Brain microvascular endothelial cell (primary cell): Measurements from ENCODE around the gene RNF180.

ENCODE experiments used
- DNase-seq: peaks from one replicate; pipeline ENCODE4 v3.0.0-alpha.2; 2020
- H3K27ac ChIP-seq: fragments of 250-450 bp; sonication (Bioruptor Pico); 2 replicates; pipeline ENCODE4 v1.5.1; 2020; ENCODE audit warnings: mild to moderate bottlenecking, moderate library complexity
- H3K27me3 ChIP-seq: fragments of 250-450 bp; sonication (Bioruptor Pico); replicated peaks from 2 replicates; pipeline ENCODE4 v1.5.1; 2020; ENCODE audit warnings: mild to moderate bottlenecking
- H3K36me3 ChIP-seq: fragments of 250-450 bp; sonication (Bioruptor Pico); replicated peaks from 2 replicates; pipeline ENCODE4 v1.5.1; 2020; ENCODE audit warnings: mild to moderate bottlenecking
- H3K4me3 ChIP-seq: 2 replicates; pipeline ENCODE4 v1.5.1; 2011; ENCODE audit warnings: low read depth, mild to moderate bottlenecking, control low read depth, low read length, moderate library complexity
- CTCF ChIP-seq: IDR thresholded peaks from 2 replicates; pipeline ENCODE4 v1.5.1; 2011; ENCODE audit warnings: low read depth, mild to moderate bottlenecking, moderate library complexity, low read length, control low read depth, inconsistent platforms; ENCODE audit errors: missing control alignments
- in situ Hi-C: cut with HindIII; loops from 2 replicates; pipeline ENCODE4 v1.10.0; 2017; ENCODE audit warnings: low sequenced_read_pairs, low pct_ligation_motif_present

The RNF180 gene

GRCh38 chr5:64156261-64156660 lies 9.4 kb upstream of the RNF180 start:
- Histone ChIP-seq H3K36me3 (no peaks in the 10 kb centered on the region), H3K4me3 (no peak overlapping the region), H3K27me3 (no peaks in the 10 kb centered on the region), H3K27ac (no peak overlapping the region)
- no peak for TF ChIP-seq CTCF
- no peak for DNase-seq
- in situ Hi-C loops: no loop called here

- Histone ChIP-seq H3K4me3 (no peak overlapping the region), H3K27ac (no peak overlapping the region), H3K27me3 (no peaks in the 10 kb centered on the region), H3K36me3 (no peaks in the 10 kb centered on the region)
- no peak for DNase-seq
- in situ Hi-C loops: no loop called here
- TF ChIP-seq CTCF: no peak
These were observed 6.8 kb upstream of the RNF180 start for GRCh38 chr5:64158827-64159226.

- DNase-seq: no peak
- Histone ChIP-seq H3K4me3 (no peak overlapping the region), H3K36me3 (no peaks in the 10 kb centered on the region), H3K27ac (no peak overlapping the region), H3K27me3 (no peaks in the 10 kb centered on the region)
- in situ Hi-C loops: no loop called here
- TF ChIP-seq CTCF: no peak
These were observed 5.4 kb upstream of the RNF180 start for GRCh38 chr5:64160201-64160600.

GRCh38 chr5:64161420-64161819 lies 4.2 kb upstream of the RNF180 start:
- H3K27me3 ChIP-seq: no peaks in the 10 kb centered on the region
- TF ChIP-seq CTCF: no peak
- in situ Hi-C loops: no loop called here
- no peak for DNase-seq
- no peaks in the 10 kb centered on the region for H3K36me3 ChIP-seq
- H3K27ac ChIP-seq: no peak overlapping the region
- H3K4me3 ChIP-seq: no peak overlapping the region

GRCh38 chr5:64163135-64163534 lies 2.5 kb upstream of the RNF180 start:
- H3K36me3 ChIP-seq: no peaks in the 10 kb centered on the region
- no peak overlapping the region for H3K27ac ChIP-seq
- H3K27me3 ChIP-seq: no peaks in the 10 kb centered on the region
- in situ Hi-C loops: no loop called here
- TF ChIP-seq CTCF: no peak
- no peak overlapping the region for H3K4me3 ChIP-seq
- DNase-seq: no peak

GRCh38 chr5:64163746-64164145 lies 1.9 kb upstream of the RNF180 start:
- no peak for DNase-seq
- H3K27ac ChIP-seq: no peak overlapping the region
- no peaks in the 10 kb centered on the region for H3K27me3 ChIP-seq
- in situ Hi-C loops: no loop called here
- H3K36me3 ChIP-seq: no peaks in the 10 kb centered on the region
- TF ChIP-seq CTCF: no peak
- no peak overlapping the region for H3K4me3 ChIP-seq
